GM06990 (cell line): ENCODE data around the gene INAFM1.
"Not testable (repeated sequence)": the region's sequence is repeated elsewhere in the genome, so short reads cannot be mapped to it uniquely, and the experiment has no call there.

Experiments used
- DNase-seq: peaks from one replicate; pipeline ENCODE4 v3.0.0-alpha.2; 2011; ENCODE audit not compliant: insufficient read length; ENCODE audit errors: extremely low read depth
- H3K27me3 ChIP-seq: replicated peaks from 2 replicates; pipeline ENCODE4 v1.6.0; 2011; ENCODE audit warnings: low read length; ENCODE audit not compliant: control insufficient read depth, insufficient read depth
- H3K36me3 ChIP-seq: 2 replicates; pipeline ENCODE4 v1.5.1; 2011; ENCODE audit warnings: low read length; ENCODE audit not compliant: control insufficient read depth, insufficient read depth
- H3K4me3 ChIP-seq: replicated peaks from 2 replicates; pipeline ENCODE4 v1.5.1; 2011; ENCODE audit warnings: low read depth, mild to moderate bottlenecking, control low read depth, low read length
- TF ChIP-seq, protein P1 (sequence below): IDR thresholded peaks from 2 replicates; pipeline ENCODE4 v1.5.1; 2011; ENCODE audit warnings: low read length, control low read depth, mild to moderate bottlenecking, inconsistent platforms; ENCODE audit not compliant: insufficient read depth, poor library complexity, severe bottlenecking

INAFM1 gene

DNA sequence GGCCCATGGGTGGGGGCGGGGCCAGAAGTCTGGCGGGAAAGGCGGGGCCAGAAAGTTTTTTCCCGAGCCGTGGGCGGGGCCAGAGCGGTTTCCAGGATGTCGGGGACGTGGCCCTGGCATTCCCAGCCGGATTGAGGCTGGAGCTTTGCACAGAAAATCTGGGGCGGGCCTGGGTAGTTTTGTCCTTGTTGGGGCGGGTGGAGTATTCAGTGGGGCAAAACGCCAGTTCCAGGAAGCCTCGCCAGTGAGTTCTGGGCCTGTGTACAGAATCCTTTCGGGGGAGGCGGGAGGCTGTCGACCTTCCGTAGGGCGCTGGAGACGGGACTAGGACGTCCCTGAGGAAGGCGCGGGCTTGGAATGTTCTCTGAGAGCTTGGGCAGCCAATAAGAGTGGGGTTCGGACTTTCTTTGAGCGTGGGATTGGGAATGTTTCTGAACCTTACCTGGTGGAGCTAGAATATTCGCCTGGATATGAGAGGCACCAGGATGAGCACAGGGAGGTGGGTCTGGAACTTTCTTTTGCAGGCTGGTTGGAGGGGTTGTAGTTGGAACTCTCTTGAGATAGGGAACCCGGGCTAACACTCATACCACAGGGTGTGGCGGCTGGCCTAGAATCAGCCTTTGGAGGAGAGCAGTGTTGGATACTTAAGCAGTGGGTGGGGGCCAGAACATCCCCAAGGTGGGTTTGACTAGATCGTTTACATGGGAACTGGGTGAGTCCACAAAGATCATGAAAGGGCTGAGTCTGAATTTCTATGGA lies 17.1 kb upstream of the INAFM1 start:
- Histone ChIP-seq H3K27me3 (no peaks in the 10 kb centered on the region), H3K36me3 (peaks cover 11% of the 10 kb centered on the region)

DNA sequence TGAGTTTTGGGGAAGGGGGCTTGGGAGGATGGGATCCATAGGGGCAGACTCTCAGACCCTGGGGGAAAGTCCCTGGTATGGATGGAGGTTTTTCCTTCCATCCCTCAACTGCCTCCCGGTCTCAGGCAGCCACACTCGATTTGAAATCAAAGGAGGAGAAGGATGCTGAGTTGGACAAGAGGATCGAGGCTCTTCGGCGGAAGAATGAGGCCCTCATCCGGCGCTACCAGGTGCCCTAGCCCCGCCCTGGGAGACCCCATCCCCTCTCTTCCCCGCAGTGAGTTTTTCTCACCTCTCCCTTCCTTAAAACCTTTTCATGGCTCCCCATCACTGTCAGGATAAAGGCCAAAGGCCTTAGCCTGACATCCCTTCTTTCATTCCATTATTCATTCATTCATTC lies 16.3 kb upstream of the INAFM1 start:
- Histone ChIP-seq H3K27me3 (no peaks in the 10 kb centered on the region), H3K36me3 (peaks cover 11% of the 10 kb centered on the region), H3K4me3 (no peak overlapping the region)
- TF ChIP-seq, protein P1, sequence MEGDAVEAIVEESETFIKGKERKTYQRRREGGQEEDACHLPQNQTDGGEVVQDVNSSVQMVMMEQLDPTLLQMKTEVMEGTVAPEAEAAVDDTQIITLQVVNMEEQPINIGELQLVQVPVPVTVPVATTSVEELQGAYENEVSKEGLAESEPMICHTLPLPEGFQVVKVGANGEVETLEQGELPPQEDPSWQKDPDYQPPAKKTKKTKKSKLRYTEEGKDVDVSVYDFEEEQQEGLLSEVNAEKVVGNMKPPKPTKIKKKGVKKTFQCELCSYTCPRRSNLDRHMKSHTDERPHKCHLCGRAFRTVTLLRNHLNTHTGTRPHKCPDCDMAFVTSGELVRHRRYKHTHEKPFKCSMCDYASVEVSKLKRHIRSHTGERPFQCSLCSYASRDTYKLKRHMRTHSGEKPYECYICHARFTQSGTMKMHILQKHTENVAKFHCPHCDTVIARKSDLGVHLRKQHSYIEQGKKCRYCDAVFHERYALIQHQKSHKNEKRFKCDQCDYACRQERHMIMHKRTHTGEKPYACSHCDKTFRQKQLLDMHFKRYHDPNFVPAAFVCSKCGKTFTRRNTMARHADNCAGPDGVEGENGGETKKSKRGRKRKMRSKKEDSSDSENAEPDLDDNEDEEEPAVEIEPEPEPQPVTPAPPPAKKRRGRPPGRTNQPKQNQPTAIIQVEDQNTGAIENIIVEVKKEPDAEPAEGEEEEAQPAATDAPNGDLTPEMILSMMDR: no peak
- no peak for DNase-seq

More for the DNA sequence above, 17.1 kb upstream of the INAFM1 start:
- DNase-seq: no peak
- peak overlapping the region; percentile 67 for H3K4me3 ChIP-seq
- TF ChIP-seq, protein P1: no peak

DNA sequence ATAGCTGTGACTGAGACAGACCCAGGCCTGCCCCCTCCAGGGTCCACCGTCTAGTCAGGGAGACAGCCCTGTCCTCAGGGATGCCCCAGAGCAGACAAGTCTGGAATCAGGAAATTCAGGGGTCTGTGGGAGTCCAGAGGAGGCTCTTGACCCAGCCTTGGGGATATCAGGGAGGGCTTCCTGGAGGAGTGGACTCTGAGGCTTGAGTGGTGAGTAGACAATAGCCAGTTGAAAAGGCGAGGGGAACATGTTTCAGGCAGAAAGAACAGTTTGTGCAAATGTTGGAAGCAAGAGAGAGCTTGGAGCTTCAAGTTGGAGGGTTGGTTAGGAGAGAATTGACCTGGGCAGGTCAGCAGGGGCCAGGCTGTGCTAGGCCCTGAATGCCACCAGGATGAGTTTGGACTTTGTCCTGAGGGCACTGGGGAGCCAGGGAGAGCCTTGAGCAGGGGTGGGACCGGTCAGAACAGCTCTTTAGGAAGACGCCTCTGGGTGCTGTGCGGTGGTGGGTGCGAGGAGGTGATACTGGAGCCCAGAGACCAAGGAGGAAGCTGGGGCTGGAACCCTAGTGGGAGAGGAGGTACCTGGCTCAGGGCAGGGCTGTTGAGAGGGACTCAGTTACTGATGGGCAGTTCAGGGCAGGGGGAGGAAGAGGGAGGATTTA lies 15.7 kb upstream of the INAFM1 start:
- no peak overlapping the region for H3K4me3 ChIP-seq
- DNase-seq: no peak
- TF ChIP-seq, protein P1: no peak
- H3K36me3 ChIP-seq: peaks cover 11% of the 10 kb centered on the region
- H3K27me3 ChIP-seq: no peaks in the 10 kb centered on the region

DNA sequence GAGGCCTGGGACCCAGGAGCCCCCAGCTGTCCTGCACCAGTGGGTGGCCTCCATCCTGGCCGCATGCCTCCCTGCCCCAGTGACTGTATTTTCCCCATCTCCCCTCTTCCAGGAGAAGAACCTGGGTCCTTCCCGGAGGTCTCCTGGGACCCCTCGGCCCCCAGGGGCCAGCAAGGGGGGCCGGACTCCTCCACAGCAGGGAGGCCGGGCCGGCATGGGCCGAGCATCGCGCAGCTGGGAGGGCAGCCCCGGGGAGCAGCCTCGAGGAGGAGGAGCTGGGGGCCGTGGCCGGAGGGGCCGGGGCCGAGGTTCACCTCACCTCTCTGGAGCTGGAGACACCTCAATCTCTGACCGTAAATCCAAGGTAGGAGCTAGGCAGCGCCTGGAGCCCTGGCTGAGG lies 14.2 kb upstream of the INAFM1 start:
- TF ChIP-seq, protein P1: no peak
- Histone ChIP-seq H3K27me3 (no peaks in the 10 kb centered on the region), H3K36me3 (peaks cover 18% of the 10 kb centered on the region), H3K4me3 (no peak overlapping the region)
- no peak for DNase-seq

DNA sequence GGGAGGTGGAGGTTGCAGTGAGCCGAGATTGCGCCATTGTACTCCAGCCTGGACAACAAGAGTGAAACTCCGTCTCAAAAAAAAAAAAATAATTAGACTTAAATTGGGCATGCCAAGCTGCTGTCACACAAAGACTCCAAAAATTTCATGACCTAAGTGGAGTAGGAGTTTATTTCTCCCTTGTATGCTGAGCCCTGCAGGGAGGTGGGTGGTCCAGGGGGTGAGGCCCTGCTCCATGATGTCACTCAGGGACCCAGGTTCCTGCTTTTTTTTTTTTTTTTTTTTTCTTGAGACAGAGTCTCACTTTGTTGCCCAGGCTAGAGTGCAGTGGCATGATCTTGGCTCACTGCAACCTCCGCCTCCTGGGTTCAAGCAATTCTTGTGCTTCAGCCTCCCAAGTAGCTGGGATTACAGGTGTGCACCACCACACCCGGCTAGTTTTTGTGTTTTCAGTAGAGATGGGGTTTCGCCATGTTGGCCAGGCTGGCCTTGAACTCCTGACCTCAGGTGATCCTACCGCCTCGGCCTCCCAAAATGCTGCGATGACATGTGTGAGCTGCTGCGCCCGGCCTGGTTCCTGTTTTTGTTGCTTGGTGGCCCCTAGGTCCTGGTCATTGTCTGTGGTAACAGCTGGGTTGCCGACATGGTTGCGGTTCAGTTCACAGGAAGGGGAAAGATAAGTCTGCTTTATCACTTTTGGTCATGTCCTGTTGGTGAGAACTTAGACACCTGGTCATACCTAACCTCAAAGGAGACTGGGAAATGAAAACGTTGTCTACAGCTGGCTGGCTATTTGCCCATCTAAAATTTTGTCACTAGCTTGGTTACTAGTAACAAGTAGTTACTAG lies 12.5 kb upstream of the INAFM1 start:
- not testable (repeated sequence) for H3K4me3 ChIP-seq, H3K27me3 ChIP-seq
- H3K36me3 ChIP-seq: peaks cover 23% of the 10 kb centered on the region
- peak; percentile 85 for DNase-seq

DNA sequence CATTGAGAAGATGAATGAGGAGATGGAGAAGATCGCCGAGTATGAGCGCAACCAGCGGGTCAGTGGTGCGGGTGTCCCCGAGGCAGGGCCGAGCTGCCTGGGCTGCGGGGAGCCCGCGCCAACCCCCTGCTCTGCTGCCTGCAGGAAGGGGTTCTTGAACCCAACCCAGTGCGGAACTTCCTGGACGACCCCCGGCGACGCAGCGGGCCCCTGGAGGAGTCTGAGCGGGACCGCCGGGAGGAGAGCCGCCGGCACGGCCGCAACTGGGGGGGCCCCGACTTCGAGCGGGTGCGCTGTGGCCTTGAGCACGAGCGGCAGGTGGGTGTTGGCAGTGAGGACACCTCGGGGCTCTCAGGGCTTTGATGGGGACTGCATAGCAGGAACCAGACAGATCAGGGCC lies 10.1 kb upstream of the INAFM1 start:
- no peak for DNase-seq
- peaks cover 24% of the 10 kb centered on the region for H3K36me3 ChIP-seq
- H3K4me3 ChIP-seq: no peak overlapping the region
- H3K27me3 ChIP-seq: no peaks in the 10 kb centered on the region
- TF ChIP-seq, protein P1: no peak
